RWPE1 (cell line): ENCODE data around the gene DSCAML1.
A peak's percentile ranks its signal among the peaks of the same experiment; 100 is the strongest.

Experiments
- CTCF ChIA-PET: fragments of 350-600 bp; sonication (Branson Sonifier 250); formaldehyde crosslinking; extraction: SDS; loops from one replicate; lab custom pipeline; 2021; lab: Yijun Ruan, JAX
- POLR2A ChIA-PET: fragments of 400-600 bp; formaldehyde crosslinking; extraction: SDS; loops from one replicate; lab custom pipeline; 2020; ENCODE audit warnings: antibody characterized with exemption; ENCODE audit not compliant: low non-redundant PET; lab: Yijun Ruan, JAX
- DNase-seq: peaks from one replicate; pipeline ENCODE4 v3.0.0; 2012; ENCODE audit warnings: low spot score
- H3K27ac ChIP-seq: fragments of 450-650 bp; 2 replicates; pipeline ENCODE4 v1.5.1; 2017
- TF ChIP-seq, protein P1 (sequence below): fragments of 450-650 bp; conservative IDR thresholded peaks from 2 replicates; pipeline ENCODE4 v1.5.1; 2017; ENCODE audit warnings: low read depth, mild to moderate bottlenecking

The DSCAML1 gene

DNA sequence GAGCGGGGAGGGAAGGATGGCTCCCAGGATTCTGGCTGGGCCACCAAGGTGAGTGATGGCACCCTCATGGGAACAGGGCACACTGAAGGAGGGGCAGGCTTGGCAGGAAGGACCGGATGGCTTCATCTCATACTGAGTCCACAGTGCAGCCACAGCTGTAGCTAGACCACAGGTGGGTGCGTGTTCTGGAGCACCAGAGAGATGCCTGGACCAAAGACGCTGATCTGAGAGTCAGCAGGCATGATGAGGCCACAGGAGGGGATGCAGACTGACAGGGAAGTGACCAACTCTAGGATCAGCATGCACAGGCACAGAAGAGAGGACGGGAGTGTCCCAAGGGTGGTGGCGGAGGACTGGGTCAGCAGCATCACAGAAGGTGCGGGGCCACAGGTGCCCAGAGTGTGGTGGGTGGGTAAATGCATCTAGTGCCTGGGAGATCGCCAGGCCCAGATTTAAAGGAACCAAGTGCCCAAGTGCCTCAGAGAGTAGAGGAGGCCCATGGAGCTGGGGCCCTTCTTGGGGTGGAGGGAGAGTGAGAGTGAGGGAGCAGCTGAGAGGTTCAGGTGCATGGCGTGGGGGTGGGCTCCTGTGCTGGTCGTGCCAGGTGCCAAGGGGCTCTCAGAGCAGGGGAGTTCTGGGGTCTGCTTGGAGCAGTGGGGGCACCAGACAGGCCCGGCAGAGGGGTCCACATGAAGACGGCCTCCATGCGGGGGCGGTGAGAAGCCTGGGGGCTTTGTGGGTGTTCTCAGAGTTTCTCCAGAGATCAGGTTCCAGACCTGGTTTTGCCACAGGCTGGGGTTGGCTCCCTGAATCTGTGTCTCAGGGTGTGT lies 355.7 kb downstream of the DSCAML1 start:
- H3K27ac ChIP-seq, result no peak overlapping the region
- ChIA-PET POLR2A (no interaction called here), CTCF (interaction anchor here (1.0 kb wide), 1 partner anchor 15 kb away, joined by 9 read pairs; no protein-coding TSS in a partner anchor)
- DNase-seq, result no peak
- TF ChIP-seq, protein P1, sequence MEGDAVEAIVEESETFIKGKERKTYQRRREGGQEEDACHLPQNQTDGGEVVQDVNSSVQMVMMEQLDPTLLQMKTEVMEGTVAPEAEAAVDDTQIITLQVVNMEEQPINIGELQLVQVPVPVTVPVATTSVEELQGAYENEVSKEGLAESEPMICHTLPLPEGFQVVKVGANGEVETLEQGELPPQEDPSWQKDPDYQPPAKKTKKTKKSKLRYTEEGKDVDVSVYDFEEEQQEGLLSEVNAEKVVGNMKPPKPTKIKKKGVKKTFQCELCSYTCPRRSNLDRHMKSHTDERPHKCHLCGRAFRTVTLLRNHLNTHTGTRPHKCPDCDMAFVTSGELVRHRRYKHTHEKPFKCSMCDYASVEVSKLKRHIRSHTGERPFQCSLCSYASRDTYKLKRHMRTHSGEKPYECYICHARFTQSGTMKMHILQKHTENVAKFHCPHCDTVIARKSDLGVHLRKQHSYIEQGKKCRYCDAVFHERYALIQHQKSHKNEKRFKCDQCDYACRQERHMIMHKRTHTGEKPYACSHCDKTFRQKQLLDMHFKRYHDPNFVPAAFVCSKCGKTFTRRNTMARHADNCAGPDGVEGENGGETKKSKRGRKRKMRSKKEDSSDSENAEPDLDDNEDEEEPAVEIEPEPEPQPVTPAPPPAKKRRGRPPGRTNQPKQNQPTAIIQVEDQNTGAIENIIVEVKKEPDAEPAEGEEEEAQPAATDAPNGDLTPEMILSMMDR, result no peak

DNA sequence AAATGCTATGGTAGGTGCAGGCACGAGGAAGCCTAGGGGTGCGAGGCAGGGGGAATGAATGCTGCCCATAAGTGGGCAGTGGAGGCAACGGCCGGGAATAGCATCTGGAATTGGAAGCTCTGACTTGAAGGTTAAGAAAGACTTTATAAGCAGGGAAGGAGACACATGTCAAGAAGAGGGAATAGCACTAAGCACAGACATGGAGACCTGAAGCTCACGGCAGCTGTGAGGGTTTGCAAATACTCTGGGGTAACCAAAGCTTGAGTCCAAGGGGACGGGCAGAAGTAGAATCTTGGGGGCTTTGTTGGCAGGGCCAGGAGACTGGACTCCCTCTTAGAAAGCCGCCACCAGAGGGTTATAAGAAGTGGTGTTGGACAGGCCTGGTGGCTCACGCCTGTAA lies 356.8 kb downstream of the DSCAML1 start:
- TF ChIP-seq, protein P1, result no peak
- DNase-seq, result no peak
- H3K27ac ChIP-seq, result no peak overlapping the region
- CTCF ChIA-PET, result interaction anchor here (0.6 to 1.0 kb wide), 2 partner anchors 14 to 856 kb away, joined by 6 to 9 read pairs; no protein-coding TSS in a partner anchor
- POLR2A ChIA-PET, result no interaction called here

DNA sequence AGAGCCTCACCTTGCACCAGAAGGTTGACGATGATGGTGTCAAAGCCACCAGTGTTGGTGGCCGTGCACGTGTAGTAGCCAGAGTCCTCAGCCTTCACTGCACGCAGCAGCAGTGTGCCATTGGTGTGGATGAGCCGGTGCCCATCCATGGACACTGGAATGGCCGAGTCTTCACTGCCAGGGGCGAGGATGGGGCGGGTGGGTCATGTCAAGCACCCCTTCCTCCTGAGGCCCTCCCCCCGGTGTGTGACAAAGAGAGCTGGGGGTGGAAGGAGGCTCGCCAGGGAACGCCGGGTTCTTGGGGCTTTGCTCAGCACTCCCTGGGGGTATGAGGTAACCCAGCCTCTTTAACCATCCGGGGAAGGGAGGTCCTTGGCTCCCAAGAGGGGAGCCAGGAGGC lies 357.8 kb downstream of the DSCAML1 start:
- no peak overlapping the region for H3K27ac ChIP-seq
- TF ChIP-seq, protein P1, result no peak
- ChIA-PET CTCF (interaction anchor here (1.4 kb wide), 1 partner anchor 13 kb away, joined by 3 read pairs; no protein-coding TSS in a partner anchor), POLR2A (no interaction called here)
- DNase-seq, result no peak

DNA sequence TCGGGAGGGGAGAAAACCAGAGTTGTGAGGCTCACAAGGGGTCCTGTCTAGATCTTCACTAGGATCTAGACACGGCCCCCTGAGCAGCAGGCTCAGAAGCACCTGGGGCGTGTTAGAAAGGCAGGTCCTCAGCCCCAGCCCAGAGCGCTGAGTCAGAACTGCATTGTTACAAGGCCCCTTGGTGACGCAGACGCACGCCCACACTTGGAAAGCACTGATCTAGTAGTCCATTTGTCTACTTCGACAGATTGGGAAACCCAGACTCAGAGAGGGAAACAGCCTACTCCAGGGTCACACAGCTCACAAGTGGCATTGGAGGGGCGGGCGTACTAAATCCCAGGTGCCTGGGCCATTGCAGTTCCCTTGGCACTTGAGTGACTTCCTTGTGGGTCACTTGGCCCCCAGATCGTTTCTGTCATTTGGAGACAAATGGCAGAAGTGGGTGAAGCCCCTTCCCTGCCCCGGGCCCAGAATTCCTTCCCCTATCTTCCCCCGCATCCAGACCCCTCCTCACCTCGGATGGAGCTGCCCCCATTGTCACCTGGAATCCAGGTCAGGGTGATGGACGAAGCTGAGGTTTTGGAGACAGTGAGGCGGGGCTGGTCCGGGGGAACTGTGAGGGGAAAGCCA lies 358.5 kb downstream of the DSCAML1 start:
- TF ChIP-seq, protein P1, result no peak
- no peak overlapping the region for H3K27ac ChIP-seq
- DNase-seq, result peak; percentile 68
- ChIA-PET POLR2A (no interaction called here), CTCF (interaction anchor here (1.4 kb wide), 1 partner anchor 12 kb away, joined by 3 read pairs; no protein-coding TSS in a partner anchor)

DNA sequence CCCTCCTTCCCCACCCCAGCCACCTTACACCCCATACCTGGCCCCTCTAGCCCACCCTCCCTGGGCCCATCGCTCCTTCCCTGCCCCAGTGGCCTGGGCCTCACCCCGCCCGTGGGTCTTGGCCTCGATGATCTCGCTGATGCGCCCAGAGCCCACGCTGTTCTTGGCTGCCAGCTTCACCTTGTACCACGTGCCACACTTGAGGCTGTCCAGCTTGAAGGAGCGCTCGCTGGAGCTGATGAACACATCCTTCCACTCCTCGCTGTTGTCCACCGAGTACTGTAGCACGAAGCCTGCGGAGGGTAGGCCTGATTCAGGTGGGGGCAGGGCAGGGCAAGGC lies 359.3 kb downstream of the DSCAML1 start:
- POLR2A ChIA-PET, result no interaction called here

More for the DNA sequence above, 359.3 kb downstream of the DSCAML1 start:
- CTCF ChIA-PET, result interaction anchor here (2.0 kb wide), 1 partner anchor 12 kb away, joined by 8 read pairs; no protein-coding TSS in a partner anchor
- DNase-seq, result no peak
- H3K27ac ChIP-seq, result no peak overlapping the region
- TF ChIP-seq, protein P1, result no peak
